GM23338 (cell line): ENCODE measurements around the gene COPS6. TPM values are rescaled to one million over a fixed set of nuclear protein-coding genes. Genes with fewer than 3 reads are reported as not detected.

ENCODE experiments used
- ATAC-seq: fragments of 200-7000 bp; cut with Tn5 transposase; 3 replicates; pipeline ENCODE4 v1.9.1; 2020
- DNase-seq: peaks from one replicate; pipeline ENCODE4 v3.0.0-alpha.2; 2015; ENCODE audit warnings: low spot score
- H2AFZ ChIP-seq: fragments of 200-600 bp; sonication (generic); 2 replicates; pipeline ENCODE4 v1.8.0; 2016; ENCODE audit warnings: antibody characterized with exemption, mild to moderate bottlenecking, moderate library complexity
- H3F3A ChIP-seq: fragments of 200-600 bp; sonication (generic); replicated peaks from 2 replicates; pipeline ENCODE4 v1.8.0; 2017; ENCODE audit warnings: antibody characterized with exemption, mixed run types, low read depth
- H3K27ac ChIP-seq: fragments of 200-600 bp; sonication (generic); 2 replicates; pipeline ENCODE4 v1.6.1; 2016; ENCODE audit warnings: low read depth
- H3K27me3 ChIP-seq: fragments of 200-600 bp; sonication (generic); 2 replicates; pipeline ENCODE4 v1.8.0; 2016; ENCODE audit warnings: mild to moderate bottlenecking, mixed run types, moderate library complexity; ENCODE audit not compliant: insufficient read depth
- H3K36me3 ChIP-seq: fragments of 200-600 bp; sonication (generic); 2 replicates; pipeline ENCODE4 v1.8.0; 2016; ENCODE audit warnings: mild to moderate bottlenecking; ENCODE audit not compliant: insufficient read depth
- H3K4me1 ChIP-seq: fragments of 200-600 bp; sonication (generic); 2 replicates; pipeline ENCODE4 v1.8.0; 2016; ENCODE audit warnings: mild to moderate bottlenecking, moderate library complexity; ENCODE audit not compliant: insufficient read depth
- H3K4me2 ChIP-seq: fragments of 200-600 bp; sonication (generic); 2 replicates; pipeline ENCODE4 v1.7.1; 2017; ENCODE audit warnings: mixed run types
- H3K4me3 ChIP-seq: fragments of 200-600 bp; sonication (generic); 2 replicates; pipeline ENCODE4 v1.6.1; 2016; ENCODE audit warnings: mixed run types
- H3K79me2 ChIP-seq: fragments of 200-600 bp; sonication (generic); replicated peaks from 2 replicates; pipeline ENCODE4 v1.8.0; 2017; ENCODE audit warnings: mild to moderate bottlenecking; ENCODE audit not compliant: insufficient read depth
- H3K9me2 ChIP-seq: fragments of 200-600 bp; sonication (generic); 2 replicates; pipeline ENCODE4 v1.8.0; 2017; ENCODE audit not compliant: insufficient read depth
- H4K20me1 ChIP-seq: fragments of 200-600 bp; sonication (generic); replicated peaks from 2 replicates; pipeline ENCODE4 v1.8.0; 2017; ENCODE audit warnings: mild to moderate bottlenecking; ENCODE audit not compliant: insufficient read depth
- H3K27ac Mint-ChIP-seq: 2 replicates; pipeline ENCODE4 v1.8.0; 2020; ENCODE audit warnings: inconsistent platforms, mild to moderate bottlenecking, moderate library complexity, mixed read lengths
- H3K27me3 Mint-ChIP-seq: 3 replicates; pipeline ENCODE4 v1.8.0; 2022; ENCODE audit warnings: low read depth, mild to moderate bottlenecking, moderate library complexity, mixed read lengths, inconsistent platforms; ENCODE audit not compliant: insufficient read depth, poor library complexity
- H3K36me3 Mint-ChIP-seq: 3 replicates; pipeline ENCODE4 v1.8.0; 2021; ENCODE audit warnings: low read depth, mild to moderate bottlenecking, inconsistent platforms, moderate library complexity, mixed read lengths
- H3K4me1 Mint-ChIP-seq: 3 replicates; pipeline ENCODE4 v1.8.0; 2020; ENCODE audit warnings: mild to moderate bottlenecking, inconsistent platforms, mixed read lengths
- H3K4me3 Mint-ChIP-seq: 3 replicates; pipeline ENCODE4 v1.8.0; 2021; ENCODE audit warnings: moderate library complexity, mild to moderate bottlenecking, inconsistent platforms, mixed read lengths
- H3K9me3 Mint-ChIP-seq: 3 replicates; pipeline ENCODE4 v1.8.0; 2020; ENCODE audit warnings: moderate library complexity, mild to moderate bottlenecking, inconsistent platforms, mixed read lengths
- CREB1 ChIP-seq: fragments of 250-450 bp; sonication (Bioruptor Pico); IDR thresholded peaks from 2 replicates; pipeline ENCODE4 v1.5.0; 2020; ENCODE audit warnings: low read depth, mild to moderate bottlenecking, moderate library complexity
- EZH2phosphoT487 ChIP-seq: fragments of 200-600 bp; sonication (generic); IDR thresholded peaks from one replicate; pipeline ENCODE4 v1.8.1; 2018; ENCODE audit warnings: antibody characterized with exemption; ENCODE audit not compliant: unreplicated experiment
- JUNB ChIP-seq: IDR thresholded peaks from one replicate; pipeline ENCODE4 v1.6.1; 2016; ENCODE audit warnings: antibody characterized with exemption; ENCODE audit not compliant: unreplicated experiment
- NANOG ChIP-seq: IDR thresholded peaks from 2 replicates; pipeline ENCODE4 v1.6.1; 2016; ENCODE audit warnings: antibody characterized with exemption, borderline replicate concordance
- POLR2AphosphoS5 ChIP-seq: IDR thresholded peaks from 2 replicates; pipeline ENCODE4 v1.6.1; 2016; ENCODE audit warnings: antibody characterized with exemption, low read depth
- STAT1 ChIP-seq: IDR thresholded peaks from one replicate; pipeline ENCODE4 v1.6.1; 2016; ENCODE audit warnings: antibody characterized with exemption; ENCODE audit not compliant: unreplicated experiment
- ZNF114 ChIP-seq: fragments of 250-450 bp; sonication (Bioruptor Pico); IDR thresholded peaks from 2 replicates; pipeline ENCODE4 v1.5.0; 2020; ENCODE audit warnings: mild to moderate bottlenecking, moderate library complexity
- ZNF331 ChIP-seq: fragments of 250-450 bp; sonication (Bioruptor Pico); IDR thresholded peaks from 2 replicates; pipeline ENCODE4 v1.5.0; 2020; ENCODE audit warnings: low read depth, mild to moderate bottlenecking, moderate library complexity
- polyA plus RNA-seq: library from polyadenylated mRNA; unstranded; fragments of >200 nt; fragmentation: Nextera tagmentation; extraction: Ambion mirVana; gene quantifications from 2 replicates; pipeline ENCODE4 v1.2.1, GENCODE V29; 2016
- total RNA-seq: library from RNA; depleted of rRNA; stranded (reverse); fragments of >200 nt; shearing (Covaris generic); gene quantifications from 2 replicates; pipeline ENCODE4 v1.2.3, GENCODE V29; 2014
- TF ChIP-seq, protein P1 (sequence below), 2 experiments: fragments of 200-600 bp in 1 of 2; sonication (generic) in 1 of 2; conservative IDR thresholded peaks; 2 replicates each; pipeline versions ENCODE4 v1.5.1 to v1.6.1; 2016 to 2017; ENCODE audit warnings: antibody characterized with exemption in 2 of 2, low read depth in 2 of 2, mild to moderate bottlenecking in 2 of 2, moderate library complexity in 1 of 2
- TF ChIP-seq, protein P2 (sequence below): IDR thresholded peaks from one replicate; pipeline ENCODE4 v1.6.1; 2018; ENCODE audit warnings: antibody characterized with exemption; ENCODE audit not compliant: unreplicated experiment
- TF ChIP-seq, protein P3 (sequence below): fragments of 250-450 bp; sonication (Bioruptor Pico); IDR thresholded peaks from 2 replicates; pipeline ENCODE4 v1.5.0; 2020; ENCODE audit warnings: mild to moderate bottlenecking, moderate library complexity

Gene COPS6
- total and polyA plus RNA-seq, 2 experiments from 2014 or later, result 89.8 to 198 TPM

DNA sequence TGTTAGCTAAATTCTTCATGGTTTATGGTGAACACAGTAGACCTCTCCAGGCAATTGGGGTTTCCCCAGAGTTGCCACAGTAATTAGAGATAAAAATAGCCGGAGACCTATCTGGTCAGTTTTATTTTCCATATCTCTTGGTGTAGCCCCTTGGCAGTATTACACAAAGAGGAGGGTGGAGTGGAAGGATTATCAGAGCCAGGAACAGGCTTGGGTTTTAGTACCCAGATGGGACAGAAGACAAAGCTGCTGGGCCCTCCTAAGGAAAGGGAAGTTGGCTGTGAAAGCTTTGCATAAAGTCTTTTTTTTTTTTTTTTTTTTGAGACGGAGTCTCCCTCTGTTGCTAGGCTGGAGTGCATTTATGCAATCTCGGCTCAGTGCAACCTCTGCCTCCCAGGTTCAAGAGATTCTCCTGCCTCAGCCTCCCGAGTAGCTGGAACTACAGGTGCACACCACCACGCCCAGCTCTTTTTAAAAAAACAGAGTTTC is 29.5 kb upstream of the COPS6 start (continued):
- TF ChIP-seq, protein P1, sequence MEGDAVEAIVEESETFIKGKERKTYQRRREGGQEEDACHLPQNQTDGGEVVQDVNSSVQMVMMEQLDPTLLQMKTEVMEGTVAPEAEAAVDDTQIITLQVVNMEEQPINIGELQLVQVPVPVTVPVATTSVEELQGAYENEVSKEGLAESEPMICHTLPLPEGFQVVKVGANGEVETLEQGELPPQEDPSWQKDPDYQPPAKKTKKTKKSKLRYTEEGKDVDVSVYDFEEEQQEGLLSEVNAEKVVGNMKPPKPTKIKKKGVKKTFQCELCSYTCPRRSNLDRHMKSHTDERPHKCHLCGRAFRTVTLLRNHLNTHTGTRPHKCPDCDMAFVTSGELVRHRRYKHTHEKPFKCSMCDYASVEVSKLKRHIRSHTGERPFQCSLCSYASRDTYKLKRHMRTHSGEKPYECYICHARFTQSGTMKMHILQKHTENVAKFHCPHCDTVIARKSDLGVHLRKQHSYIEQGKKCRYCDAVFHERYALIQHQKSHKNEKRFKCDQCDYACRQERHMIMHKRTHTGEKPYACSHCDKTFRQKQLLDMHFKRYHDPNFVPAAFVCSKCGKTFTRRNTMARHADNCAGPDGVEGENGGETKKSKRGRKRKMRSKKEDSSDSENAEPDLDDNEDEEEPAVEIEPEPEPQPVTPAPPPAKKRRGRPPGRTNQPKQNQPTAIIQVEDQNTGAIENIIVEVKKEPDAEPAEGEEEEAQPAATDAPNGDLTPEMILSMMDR (conservative IDR thresholded peaks at IDR 0.05; ENCODE audit: low read depth in 2 of 2), result no peak
- TF ChIP-seq JUNB (no peak), NANOG (no peak)
- TF ChIP-seq, protein P2, sequence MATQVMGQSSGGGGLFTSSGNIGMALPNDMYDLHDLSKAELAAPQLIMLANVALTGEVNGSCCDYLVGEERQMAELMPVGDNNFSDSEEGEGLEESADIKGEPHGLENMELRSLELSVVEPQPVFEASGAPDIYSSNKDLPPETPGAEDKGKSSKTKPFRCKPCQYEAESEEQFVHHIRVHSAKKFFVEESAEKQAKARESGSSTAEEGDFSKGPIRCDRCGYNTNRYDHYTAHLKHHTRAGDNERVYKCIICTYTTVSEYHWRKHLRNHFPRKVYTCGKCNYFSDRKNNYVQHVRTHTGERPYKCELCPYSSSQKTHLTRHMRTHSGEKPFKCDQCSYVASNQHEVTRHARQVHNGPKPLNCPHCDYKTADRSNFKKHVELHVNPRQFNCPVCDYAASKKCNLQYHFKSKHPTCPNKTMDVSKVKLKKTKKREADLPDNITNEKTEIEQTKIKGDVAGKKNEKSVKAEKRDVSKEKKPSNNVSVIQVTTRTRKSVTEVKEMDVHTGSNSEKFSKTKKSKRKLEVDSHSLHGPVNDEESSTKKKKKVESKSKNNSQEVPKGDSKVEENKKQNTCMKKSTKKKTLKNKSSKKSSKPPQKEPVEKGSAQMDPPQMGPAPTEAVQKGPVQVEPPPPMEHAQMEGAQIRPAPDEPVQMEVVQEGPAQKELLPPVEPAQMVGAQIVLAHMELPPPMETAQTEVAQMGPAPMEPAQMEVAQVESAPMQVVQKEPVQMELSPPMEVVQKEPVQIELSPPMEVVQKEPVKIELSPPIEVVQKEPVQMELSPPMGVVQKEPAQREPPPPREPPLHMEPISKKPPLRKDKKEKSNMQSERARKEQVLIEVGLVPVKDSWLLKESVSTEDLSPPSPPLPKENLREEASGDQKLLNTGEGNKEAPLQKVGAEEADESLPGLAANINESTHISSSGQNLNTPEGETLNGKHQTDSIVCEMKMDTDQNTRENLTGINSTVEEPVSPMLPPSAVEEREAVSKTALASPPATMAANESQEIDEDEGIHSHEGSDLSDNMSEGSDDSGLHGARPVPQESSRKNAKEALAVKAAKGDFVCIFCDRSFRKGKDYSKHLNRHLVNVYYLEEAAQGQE, result no peak

DNA sequence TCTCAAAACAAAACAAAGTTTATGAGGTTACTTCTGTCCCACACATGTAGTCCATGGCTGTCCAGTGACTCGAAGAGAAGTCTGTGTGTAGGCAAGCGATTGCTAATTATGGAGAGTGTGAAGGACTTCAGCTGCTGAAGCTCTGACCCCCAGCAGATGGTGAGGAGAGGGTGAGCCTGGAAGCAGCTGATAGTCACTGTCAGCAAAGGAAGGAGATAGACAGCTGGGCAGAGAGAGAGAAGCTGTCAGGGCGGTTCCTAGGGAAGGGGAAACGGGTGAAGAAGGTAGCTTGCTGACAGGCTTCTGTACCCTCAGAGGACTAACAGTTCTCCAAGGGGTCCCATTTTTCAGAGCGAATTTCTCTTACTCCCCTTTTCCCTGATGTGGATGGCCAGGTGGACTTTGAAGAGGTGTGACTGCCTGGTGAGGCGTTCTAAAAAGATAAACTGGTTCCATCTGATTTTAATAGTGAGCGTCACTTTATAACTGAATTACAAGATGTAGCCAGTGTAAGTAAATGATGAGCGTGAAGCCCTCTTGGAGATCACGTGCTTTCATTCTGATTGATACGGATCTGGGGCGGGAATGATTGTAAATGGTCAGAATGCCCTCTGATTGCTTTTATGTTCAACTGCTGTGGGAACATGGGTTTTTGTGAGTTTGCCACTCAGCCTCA is 27.1 kb upstream of the COPS6 start:
- Mint-ChIP-seq H3K27me3 (peaks cover 7% of the 10 kb centered on the region), H3K36me3 (peaks cover 87% of the 10 kb centered on the region), H3K27ac (no peak overlapping the region), H3K9me3 (no peaks in the 10 kb centered on the region), H3K4me3 (no peak overlapping the region), H3K4me1 (no peaks in the 10 kb centered on the region)
- Histone ChIP-seq H2AFZ (no peak overlapping the region), H3K27me3 (no peaks in the 10 kb centered on the region), H3K79me2 (no peaks in the 10 kb centered on the region), H4K20me1 (peaks cover 6% of the 10 kb centered on the region; the same call in 1 of the 2 replicates), H3K4me1 (no peaks in the 10 kb centered on the region), H3K4me3 (no peak overlapping the region), H3K27ac (no peak overlapping the region), H3K36me3 (peaks cover 40% of the 10 kb centered on the region), H3F3A (peaks cover 12% of the 10 kb centered on the region; the same call in 1 of the 2 replicates), H3K4me2 (no peak overlapping the region), H3K9me2 (no peaks in the 10 kb centered on the region)
- DNase-seq (no peak), ATAC-seq (no peak)
- no peak for TF ChIP-seq JUNB
- no peak for TF ChIP-seq ZNF114
- TF ChIP-seq CREB1 (CRISPR knock-in tag), result no peak
- TF ChIP-seq, protein P3, sequence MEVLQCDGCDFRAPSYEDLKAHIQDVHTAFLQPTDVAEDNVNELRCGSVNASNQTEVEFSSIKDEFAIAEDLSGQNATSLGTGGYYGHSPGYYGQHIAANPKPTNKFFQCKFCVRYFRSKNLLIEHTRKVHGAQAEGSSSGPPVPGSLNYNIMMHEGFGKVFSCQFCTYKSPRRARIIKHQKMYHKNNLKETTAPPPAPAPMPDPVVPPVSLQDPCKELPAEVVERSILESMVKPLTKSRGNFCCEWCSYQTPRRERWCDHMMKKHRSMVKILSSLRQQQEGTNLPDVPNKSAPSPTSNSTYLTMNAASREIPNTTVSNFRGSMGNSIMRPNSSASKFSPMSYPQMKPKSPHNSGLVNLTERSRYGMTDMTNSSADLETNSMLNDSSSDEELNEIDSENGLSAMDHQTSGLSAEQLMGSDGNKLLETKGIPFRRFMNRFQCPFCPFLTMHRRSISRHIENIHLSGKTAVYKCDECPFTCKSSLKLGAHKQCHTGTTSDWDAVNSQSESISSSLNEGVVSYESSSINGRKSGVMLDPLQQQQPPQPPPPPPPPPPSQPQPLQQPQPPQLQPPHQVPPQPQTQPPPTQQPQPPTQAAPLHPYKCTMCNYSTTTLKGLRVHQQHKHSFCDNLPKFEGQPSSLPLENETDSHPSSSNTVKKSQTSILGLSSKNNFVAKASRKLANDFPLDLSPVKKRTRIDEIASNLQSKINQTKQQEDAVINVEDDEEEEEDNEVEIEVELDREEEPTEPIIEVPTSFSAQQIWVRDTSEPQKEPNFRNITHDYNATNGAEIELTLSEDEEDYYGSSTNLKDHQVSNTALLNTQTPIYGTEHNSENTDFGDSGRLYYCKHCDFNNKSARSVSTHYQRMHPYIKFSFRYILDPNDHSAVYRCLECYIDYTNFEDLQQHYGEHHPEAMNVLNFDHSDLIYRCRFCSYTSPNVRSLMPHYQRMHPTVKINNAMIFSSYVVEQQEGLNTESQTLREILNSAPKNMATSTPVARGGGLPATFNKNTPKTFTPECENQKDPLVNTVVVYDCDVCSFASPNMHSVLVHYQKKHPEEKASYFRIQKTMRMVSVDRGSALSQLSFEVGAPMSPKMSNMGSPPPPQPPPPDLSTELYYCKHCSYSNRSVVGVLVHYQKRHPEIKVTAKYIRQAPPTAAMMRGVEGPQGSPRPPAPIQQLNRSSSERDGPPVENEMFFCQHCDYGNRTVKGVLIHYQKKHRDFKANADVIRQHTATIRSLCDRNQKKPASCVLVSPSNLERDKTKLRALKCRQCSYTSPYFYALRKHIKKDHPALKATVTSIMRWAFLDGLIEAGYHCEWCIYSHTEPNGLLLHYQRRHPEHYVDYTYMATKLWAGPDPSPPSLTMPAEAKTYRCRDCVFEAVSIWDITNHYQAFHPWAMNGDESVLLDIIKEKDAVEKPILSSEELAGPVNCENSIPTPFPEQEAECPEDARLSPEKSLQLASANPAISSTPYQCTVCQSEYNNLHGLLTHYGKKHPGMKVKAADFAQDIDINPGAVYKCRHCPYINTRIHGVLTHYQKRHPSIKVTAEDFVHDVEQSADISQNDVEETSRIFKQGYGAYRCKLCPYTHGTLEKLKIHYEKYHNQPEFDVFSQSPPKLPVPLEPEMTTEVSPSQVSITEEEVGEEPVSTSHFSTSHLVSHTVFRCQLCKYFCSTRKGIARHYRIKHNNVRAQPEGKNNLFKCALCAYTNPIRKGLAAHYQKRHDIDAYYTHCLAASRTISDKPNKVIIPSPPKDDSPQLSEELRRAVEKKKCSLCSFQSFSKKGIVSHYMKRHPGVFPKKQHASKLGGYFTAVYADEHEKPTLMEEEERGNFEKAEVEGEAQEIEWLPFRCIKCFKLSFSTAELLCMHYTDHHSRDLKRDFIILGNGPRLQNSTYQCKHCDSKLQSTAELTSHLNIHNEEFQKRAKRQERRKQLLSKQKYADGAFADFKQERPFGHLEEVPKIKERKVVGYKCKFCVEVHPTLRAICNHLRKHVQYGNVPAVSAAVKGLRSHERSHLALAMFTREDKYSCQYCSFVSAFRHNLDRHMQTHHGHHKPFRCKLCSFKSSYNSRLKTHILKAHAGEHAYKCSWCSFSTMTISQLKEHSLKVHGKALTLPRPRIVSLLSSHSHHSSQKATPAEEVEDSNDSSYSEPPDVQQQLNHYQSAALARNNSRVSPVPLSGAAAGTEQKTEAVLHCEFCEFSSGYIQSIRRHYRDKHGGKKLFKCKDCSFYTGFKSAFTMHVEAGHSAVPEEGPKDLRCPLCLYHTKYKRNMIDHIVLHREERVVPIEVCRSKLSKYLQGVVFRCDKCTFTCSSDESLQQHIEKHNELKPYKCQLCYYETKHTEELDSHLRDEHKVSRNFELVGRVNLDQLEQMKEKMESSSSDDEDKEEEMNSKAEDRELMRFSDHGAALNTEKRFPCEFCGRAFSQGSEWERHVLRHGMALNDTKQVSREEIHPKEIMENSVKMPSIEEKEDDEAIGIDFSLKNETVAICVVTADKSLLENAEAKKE (CRISPR knock-in tag), result no peak
- no peak for TF ChIP-seq NANOG
- no peak for TF ChIP-seq ZNF331 (CRISPR knock-in tag)
- TF ChIP-seq EZH2phosphoT487, result no peak
- no peak for TF ChIP-seq POLR2AphosphoS5
- no peak for TF ChIP-seq STAT1
